ENCODE data around the gene OR1L4.

Gene OR1L4
- total RNA-seq, result 0 to 0.09 (median 0) reads per million in 4 experiments

GRCh38 chr9:122723690-122724089, at the start of gene OR1L4:
Gene OR1L4, plus strand, starts transcription at chr9:122723990. Its CDS starts 0 bp downstream, at chr9:122723990.
- no peak for DNase-seq

- no peak for DNase-seq
Measured at GRCh38 chr9:122684851-122685250, 38.9 kb upstream of the OR1L4 start.

- DNase-seq, result no peak
Measured at GRCh38 chr9:122695696-122696095, 28.1 kb upstream of the OR1L4 start.

- no peak for DNase-seq
Measured at GRCh38 chr9:122718038-122718437, 5.8 kb upstream of the OR1L4 start.

- DNase-seq, result no peak
Measured at GRCh38 chr9:122719218-122719617, 4.6 kb upstream of the OR1L4 start.

- DNase-seq, result no peak
Measured at GRCh38 chr9:122742003-122742402, 18.2 kb downstream of the OR1L4 start, which contains the start of gene OR1L6. Gene OR1L6, plus strand, starts transcription at chr9:122742303. Its CDS starts 7,545 bp downstream, at chr9:122749848.

GRCh38 chr9:122754825-122755224, 31.0 kb downstream of the OR1L4 start:
- no peak for DNase-seq

- no peak for DNase-seq
Measured at GRCh38 chr9:122767817-122768216, 44.0 kb downstream of the OR1L4 start.

All from effector CD8-positive, alpha-beta T cell (primary cell).